ENCODE data around the gene SIGLEC7. TPM values are rescaled to one million over a fixed set of nuclear protein-coding genes. Genes with fewer than 3 reads are reported as not detected.
A peak's percentile ranks its signal among the peaks of the same experiment; 100 is the strongest.

Gene SIGLEC7
- total RNA-seq, 2 experiments from 2014 or later, result not detected

DNA sequence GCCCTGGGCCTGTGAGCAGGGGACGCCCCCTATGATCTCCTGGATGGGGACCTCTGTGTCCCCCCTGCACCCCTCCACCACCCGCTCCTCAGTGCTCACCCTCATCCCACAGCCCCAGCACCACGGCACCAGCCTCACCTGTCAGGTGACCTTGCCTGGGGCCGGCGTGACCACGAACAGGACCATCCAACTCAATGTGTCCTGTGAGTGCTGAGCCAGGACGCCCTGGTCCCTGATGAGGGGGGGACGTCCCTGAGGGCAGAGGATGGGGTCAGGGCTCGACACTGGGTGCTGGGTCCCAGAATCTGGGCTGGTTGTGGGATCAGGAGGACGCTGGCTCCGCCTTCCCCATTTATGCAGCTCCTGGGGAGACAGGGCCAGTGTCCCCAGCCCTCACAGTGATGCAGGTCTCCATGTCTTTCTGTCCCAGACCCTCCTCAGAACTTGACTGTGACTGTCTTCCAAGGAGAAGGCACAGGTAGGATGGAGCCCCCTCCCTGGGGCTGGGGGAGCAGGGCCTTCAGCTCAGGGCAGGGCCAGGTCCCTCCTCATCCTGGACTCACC, 2.5 kb downstream of the SIGLEC7 start:
- Mint-ChIP-seq H3K36me3 (no peaks in the 10 kb centered on the region), H3K9me3 (no peaks in the 10 kb centered on the region), H3K4me1 (ENCODE audit: low read depth) (no peaks in the 10 kb centered on the region), H3K27ac (no peak overlapping the region), H3K4me3 (no peak overlapping the region), H3K27me3 (peaks cover 2% of the 10 kb centered on the region)
- POLR2A ChIA-PET, result no interaction called here
- DNase-seq, result no peak
- intact Hi-C loops (cut with micrococcal nuclease), result no loop called here
- CTCF ChIA-PET, result interaction anchor here (2.0 kb wide), 1 partner anchor 12 kb away, joined by 5 read pairs; no protein-coding TSS in a partner anchor

DNA sequence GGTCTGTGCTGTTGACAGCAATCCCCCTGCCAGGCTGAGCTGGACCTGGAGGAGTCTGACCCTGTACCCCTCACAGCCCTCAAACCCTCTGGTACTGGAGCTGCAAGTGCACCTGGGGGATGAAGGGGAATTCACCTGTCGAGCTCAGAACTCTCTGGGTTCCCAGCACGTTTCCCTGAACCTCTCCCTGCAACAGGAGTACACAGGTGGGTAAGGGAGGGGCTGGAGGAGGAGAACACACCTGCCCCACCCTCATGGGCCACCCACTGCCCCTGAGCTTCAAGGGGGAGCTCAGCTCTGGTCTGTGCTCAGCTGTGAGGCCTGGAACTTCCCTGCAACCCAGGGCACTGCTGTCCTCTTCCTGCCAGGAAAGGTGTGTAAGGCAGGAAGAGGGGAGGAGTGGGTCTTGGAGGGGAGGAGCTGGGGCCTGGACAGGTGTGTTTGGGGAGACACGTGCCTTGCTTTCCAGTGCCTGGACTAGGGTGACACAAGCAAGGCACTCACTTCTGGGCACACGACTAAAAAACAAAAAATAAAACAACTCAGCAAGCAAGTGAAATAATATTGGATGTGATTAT, 3.9 kb downstream of the SIGLEC7 start:
- POLR2A ChIA-PET, result no interaction called here
- Mint-ChIP-seq H3K4me1 (ENCODE audit: low read depth) (no peaks in the 10 kb centered on the region), H3K27ac (no peak overlapping the region), H3K9me3 (no peaks in the 10 kb centered on the region), H3K4me3 (no peak overlapping the region), H3K36me3 (no peaks in the 10 kb centered on the region), H3K27me3 (peaks cover 2% of the 10 kb centered on the region)
- CTCF ChIA-PET, result interaction anchor here (0.8 to 2.0 kb wide), 2 partner anchors 11 to 12 kb away, joined by 4 to 5 read pairs; no protein-coding TSS in a partner anchor
- intact Hi-C loops (cut with micrococcal nuclease), result no loop called here
- no peak for DNase-seq

DNA sequence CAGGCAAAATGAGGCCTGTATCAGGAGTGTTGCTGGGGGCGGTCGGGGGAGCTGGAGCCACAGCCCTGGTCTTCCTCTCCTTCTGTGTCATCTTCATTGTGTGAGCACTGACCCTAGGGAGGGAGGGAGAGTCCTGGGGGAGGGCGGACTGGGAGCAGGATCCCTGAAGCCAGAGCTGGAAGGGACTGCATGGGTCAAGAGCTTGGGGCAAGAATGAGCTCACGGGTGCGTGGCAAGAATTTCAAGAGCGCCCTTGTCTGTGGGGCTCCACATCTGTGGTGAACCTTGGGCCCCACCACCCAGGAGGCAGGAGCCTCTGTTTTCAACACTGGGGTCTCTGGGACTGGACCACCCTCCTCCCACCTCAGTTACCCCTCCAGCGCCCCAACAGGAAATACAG, 4.7 kb downstream of the SIGLEC7 start:
- no peak for DNase-seq
- CTCF ChIA-PET, result interaction anchor here (1.4 to 2.4 kb wide), 3 partner anchors 10 to 113 kb away, joined by 3 to 10 read pairs (median 5); no protein-coding TSS in a partner anchor
- POLR2A ChIA-PET, result no interaction called here
- Mint-ChIP-seq H3K4me3 (no peak overlapping the region), H3K9me3 (no peaks in the 10 kb centered on the region), H3K4me1 (ENCODE audit: low read depth) (no peaks in the 10 kb centered on the region), H3K27me3 (peaks cover 2% of the 10 kb centered on the region), H3K27ac (no peak overlapping the region), H3K36me3 (no peaks in the 10 kb centered on the region)
- intact Hi-C loops (cut with micrococcal nuclease), result no loop called here

DNA sequence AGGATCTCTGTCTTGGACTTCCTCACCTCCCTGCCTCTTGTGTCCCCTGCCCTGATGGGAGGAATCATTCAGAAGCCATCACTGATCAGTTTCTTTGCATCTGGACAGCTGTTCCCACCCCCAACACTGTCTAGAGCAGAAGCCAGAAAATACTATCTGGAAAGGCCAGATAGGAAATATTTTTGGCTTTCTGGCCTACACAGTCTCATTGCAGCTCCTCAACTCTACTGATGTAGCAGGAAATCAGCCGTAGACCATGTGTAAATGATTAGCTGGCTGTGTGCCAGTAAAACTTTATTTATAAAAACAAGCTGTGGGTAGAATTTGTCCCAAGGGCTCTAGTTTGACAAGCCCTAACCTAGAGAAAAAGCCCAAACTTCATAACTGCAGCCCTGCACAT, 5.6 kb downstream of the SIGLEC7 start:
- H3K4me1 Mint-ChIP-seq (ENCODE audit: low read depth), result no peaks in the 10 kb centered on the region
- CTCF ChIA-PET, result interaction anchor here (0.7 to 2.4 kb wide), 3 partner anchors 11 to 112 kb away, joined by 3 to 10 read pairs (median 3); no protein-coding TSS in a partner anchor
- DNase-seq, result no peak
- POLR2A ChIA-PET, result no interaction called here
- H3K27me3 Mint-ChIP-seq, result peaks cover 2% of the 10 kb centered on the region
- no peak overlapping the region for H3K4me3 Mint-ChIP-seq
- H3K27ac Mint-ChIP-seq, result no peak overlapping the region
- no peaks in the 10 kb centered on the region for H3K36me3 Mint-ChIP-seq
- intact Hi-C loops (cut with micrococcal nuclease), result no loop called here
- no peaks in the 10 kb centered on the region for H3K9me3 Mint-ChIP-seq

DNA sequence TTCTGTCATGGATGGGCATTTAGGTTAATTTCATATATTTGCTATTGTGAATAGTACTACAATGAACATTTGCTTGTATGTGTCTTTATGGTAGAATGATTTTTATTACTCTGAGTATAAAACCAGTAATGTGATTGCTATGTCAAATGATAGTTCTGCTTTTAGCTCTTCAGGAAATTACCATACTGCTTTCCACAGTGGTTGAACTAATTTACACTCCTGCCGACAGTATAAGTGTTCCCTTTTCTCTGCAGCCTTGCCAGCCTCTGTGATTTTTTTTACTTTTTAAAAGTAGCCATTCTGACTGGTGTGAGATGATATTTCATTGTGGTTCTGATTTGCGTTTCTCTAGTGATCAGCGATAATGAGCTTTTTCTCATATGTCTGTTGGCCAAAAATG, 6.5 kb downstream of the SIGLEC7 start:
- intact Hi-C loops (cut with micrococcal nuclease), result no loop called here
- Mint-ChIP-seq H3K4me3 (no peak overlapping the region), H3K4me1 (ENCODE audit: low read depth) (no peaks in the 10 kb centered on the region), H3K27ac (no peak overlapping the region), H3K36me3 (no peaks in the 10 kb centered on the region), H3K27me3 (peaks cover 3% of the 10 kb centered on the region), H3K9me3 (no peaks in the 10 kb centered on the region)
- ChIA-PET CTCF (interaction anchor here (0.7 to 2.4 kb wide), 3 partner anchors 10 to 510 kb away, joined by 3 to 10 read pairs (median 3); no protein-coding TSS in a partner anchor), POLR2A (no interaction called here)
- DNase-seq, result no peak

DNA sequence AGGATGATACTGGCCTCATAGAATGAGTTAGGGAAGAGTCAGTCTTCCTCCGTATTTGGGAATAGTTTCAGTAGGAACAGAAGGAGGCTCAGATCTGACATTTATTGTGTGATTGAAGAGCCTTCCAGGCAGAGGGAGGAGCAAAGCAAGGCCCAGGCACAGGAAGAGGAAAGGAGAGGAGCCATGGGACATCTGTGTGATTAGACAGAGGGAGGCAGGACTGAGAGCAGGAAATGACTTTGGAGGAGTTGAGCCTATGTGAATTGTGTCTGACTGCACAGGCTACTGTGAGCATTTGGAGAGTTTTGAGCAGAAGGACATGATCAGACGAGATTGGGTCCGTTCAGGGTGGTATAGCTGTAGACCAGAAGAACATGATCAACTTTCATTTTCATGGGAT, 8.5 kb downstream of the SIGLEC7 start:
- Mint-ChIP-seq H3K4me1 (ENCODE audit: low read depth) (no peaks in the 10 kb centered on the region), H3K4me3 (no peak overlapping the region), H3K27me3 (peaks cover 6% of the 10 kb centered on the region), H3K36me3 (no peaks in the 10 kb centered on the region), H3K9me3 (no peaks in the 10 kb centered on the region), H3K27ac (no peak overlapping the region)
- CTCF ChIA-PET, result no interaction called here
- no peak for DNase-seq
- intact Hi-C loops (cut with micrococcal nuclease), result no loop called here
- POLR2A ChIA-PET, result no interaction called here

DNA sequence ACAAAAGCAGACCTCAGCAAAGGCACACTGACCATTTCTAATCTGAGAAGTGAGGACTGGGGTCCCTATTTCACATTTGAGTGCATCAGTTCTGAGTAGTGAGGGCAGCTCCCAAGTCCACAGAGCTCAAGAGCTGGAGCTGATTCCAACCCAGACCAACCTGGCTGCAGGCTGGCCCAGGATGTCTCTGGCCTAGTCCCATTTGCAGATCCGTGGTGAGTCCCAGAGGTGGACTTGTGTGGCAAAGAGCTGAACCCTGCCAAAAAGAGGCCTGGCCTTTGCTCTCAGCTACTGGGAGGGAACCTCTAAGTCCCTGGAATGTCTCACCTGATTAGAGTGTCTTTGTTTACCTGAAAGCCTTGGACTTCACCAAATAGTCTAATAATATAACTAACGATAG, 14.6 kb downstream of the SIGLEC7 start:
- H3K27ac Mint-ChIP-seq, result no peak overlapping the region
- peaks cover 6% of the 10 kb centered on the region for H3K4me1 Mint-ChIP-seq (ENCODE audit: low read depth)
- H3K36me3 Mint-ChIP-seq, result no peaks in the 10 kb centered on the region
- H3K4me3 Mint-ChIP-seq, result no peak overlapping the region
- ChIA-PET POLR2A (no interaction called here), CTCF (interaction anchor here (1.2 to 6.9 kb wide), 6 partner anchors 8 to 502 kb away, joined by 3 to 86 read pairs (median 14); no protein-coding TSS in a partner anchor)
- no peak for DNase-seq
- no peaks in the 10 kb centered on the region for H3K9me3 Mint-ChIP-seq
- intact Hi-C loops (cut with micrococcal nuclease), result loop anchor here (5.0 kb wide), 1 partner anchor 44 kb away; no protein-coding TSS in a partner anchor
- H3K27me3 Mint-ChIP-seq, result peaks cover 7% of the 10 kb centered on the region

DNA sequence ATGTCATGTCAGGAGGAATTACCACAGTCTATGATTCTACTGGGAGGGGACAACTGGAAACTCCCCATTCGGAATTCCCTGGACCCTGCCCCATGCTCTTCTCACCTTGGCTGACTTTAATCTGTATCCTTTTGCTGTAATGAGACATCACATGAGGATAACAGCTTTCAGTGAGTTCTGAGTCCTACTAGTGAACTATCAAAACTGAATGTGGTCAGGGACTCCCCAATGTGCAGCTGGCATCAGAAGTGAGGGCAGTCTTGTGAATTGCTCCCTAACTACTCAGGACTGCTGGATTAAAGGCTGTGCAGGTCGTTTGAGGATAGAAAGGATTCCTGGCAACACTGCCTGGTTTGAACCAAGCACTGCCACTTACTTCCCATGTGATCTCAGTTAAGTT, 15.2 kb downstream of the SIGLEC7 start:
- intact Hi-C loops (cut with micrococcal nuclease), result loop anchor here (5.0 kb wide), 1 partner anchor 45 kb away; no protein-coding TSS in a partner anchor
- ChIA-PET CTCF (interaction anchor here (0.6 to 6.9 kb wide), 9 partner anchors 7 to 501 kb away, joined by 3 to 86 read pairs (median 6); partner anchors contain the start of gene CTU1), POLR2A (no interaction called here)
- no peaks in the 10 kb centered on the region for H3K36me3 Mint-ChIP-seq
- peaks cover 7% of the 10 kb centered on the region for H3K27me3 Mint-ChIP-seq
- no peak overlapping the region for H3K4me3 Mint-ChIP-seq
- H3K9me3 Mint-ChIP-seq, result no peaks in the 10 kb centered on the region
- H3K27ac Mint-ChIP-seq, result no peak overlapping the region
- DNase-seq, result no peak
- peaks cover 6% of the 10 kb centered on the region for H3K4me1 Mint-ChIP-seq (ENCODE audit: low read depth)

DNA sequence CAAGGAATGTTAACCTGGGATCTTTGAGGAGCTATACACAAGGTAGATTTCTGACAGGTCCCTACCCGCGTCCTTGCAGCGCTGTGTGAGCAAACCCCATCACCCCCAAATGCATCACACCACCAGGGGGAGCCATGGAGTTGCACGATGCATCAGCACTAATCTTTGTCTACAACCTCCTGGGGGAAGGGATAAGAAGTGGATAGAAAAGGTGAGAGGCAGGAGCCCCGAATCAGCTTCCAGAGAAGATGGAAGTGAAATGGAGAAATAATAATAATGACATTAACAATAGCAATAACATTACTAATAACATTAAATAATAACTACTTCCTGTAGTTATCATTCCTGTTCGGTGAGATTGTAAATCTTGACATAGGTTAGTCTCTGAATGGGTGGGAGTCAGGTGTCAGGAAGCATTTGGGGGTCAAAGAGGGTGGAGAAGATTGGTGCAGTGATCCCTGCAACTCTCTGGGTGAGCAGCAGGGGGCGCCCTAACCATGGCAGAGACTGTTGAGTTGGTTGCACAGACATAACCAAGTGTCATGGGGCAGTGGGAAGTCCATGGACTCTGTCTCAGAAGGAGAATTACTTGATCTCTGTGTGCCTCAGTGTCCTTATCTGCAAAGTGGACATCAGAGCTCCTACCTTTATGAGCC, 16.5 kb downstream of the SIGLEC7 start:
- no peaks in the 10 kb centered on the region for H3K36me3 Mint-ChIP-seq
- ChIA-PET POLR2A (no interaction called here), CTCF (interaction anchor here (0.8 to 6.9 kb wide), 21 partner anchors 11 to 500 kb away, joined by 3 to 86 read pairs (median 4); partner anchors contain the start of genes CTU1 and KLK11)
- peaks cover 5% of the 10 kb centered on the region for H3K27me3 Mint-ChIP-seq
- H3K9me3 Mint-ChIP-seq, result no peaks in the 10 kb centered on the region
- intact Hi-C loops (cut with micrococcal nuclease), result loop anchor here (1.0 to 5.0 kb wide), 2 partner anchors 46 to 101 kb away; no protein-coding TSS in a partner anchor
- peaks cover 6% of the 10 kb centered on the region for H3K4me1 Mint-ChIP-seq (ENCODE audit: low read depth)
- H3K27ac Mint-ChIP-seq, result no peak overlapping the region
- peak; percentile 86 for DNase-seq
- no peak overlapping the region for H3K4me3 Mint-ChIP-seq

DNA sequence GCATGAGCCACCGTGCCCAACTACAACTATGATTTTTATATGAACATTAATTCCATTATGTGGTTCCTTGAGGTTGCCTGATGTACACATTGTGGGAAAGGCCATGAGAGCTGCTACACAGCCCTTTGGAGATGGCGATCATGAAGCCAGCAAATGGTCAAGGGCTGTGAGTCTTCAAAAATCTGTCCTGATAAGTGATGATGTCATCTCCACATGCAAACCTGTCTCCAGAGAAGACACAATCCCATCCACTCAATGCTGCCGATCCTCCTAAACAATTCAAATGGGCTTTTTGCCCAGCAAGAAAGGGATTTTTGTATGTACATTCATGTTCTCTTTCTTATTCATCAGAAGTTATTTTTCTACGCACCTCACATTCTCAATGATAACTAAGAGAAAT, 17.6 kb downstream of the SIGLEC7 start:
- DNase-seq, result no peak
- peaks cover 5% of the 10 kb centered on the region for H3K27me3 Mint-ChIP-seq
- no peak overlapping the region for H3K4me3 Mint-ChIP-seq
- intact Hi-C loops (cut with micrococcal nuclease), result loop anchor here (5.0 kb wide), 1 partner anchor 47 kb away; no protein-coding TSS in a partner anchor
- POLR2A ChIA-PET, result no interaction called here
- no peak overlapping the region for H3K27ac Mint-ChIP-seq
- H3K36me3 Mint-ChIP-seq, result no peaks in the 10 kb centered on the region
- CTCF ChIA-PET, result interaction anchor here (0.7 to 6.9 kb wide), 6 partner anchors 10 to 510 kb away, joined by 3 to 86 read pairs (median 16); partner anchors contain the start of gene C19orf81
- no peaks in the 10 kb centered on the region for H3K9me3 Mint-ChIP-seq
- H3K4me1 Mint-ChIP-seq (ENCODE audit: low read depth), result peaks cover 6% of the 10 kb centered on the region

DNA sequence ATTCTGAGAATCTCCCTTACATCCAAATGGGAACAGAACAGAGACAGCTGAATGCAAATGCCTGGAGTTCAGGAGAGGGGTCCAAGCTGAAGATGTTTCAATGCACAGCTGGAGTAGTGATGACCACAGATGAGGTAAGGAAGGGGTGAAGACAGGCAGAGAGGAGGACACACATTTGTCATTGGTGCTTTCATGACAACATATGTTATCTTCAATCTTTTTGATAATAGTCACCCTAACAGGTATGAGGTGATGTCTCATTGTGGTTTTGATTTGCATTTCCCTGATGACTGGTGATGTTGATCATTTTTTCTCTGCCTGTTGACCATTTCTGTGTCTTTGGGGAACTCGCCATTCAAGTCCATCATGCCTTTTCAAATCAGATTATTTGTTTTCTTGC, 19.2 kb downstream of the SIGLEC7 start:
- DNase-seq, result no peak
- H3K4me1 Mint-ChIP-seq (ENCODE audit: low read depth), result peaks cover 6% of the 10 kb centered on the region
- no peaks in the 10 kb centered on the region for H3K36me3 Mint-ChIP-seq
- POLR2A ChIA-PET, result no interaction called here
- H3K4me3 Mint-ChIP-seq, result no peak overlapping the region
- H3K27ac Mint-ChIP-seq, result no peak overlapping the region
- peaks cover 3% of the 10 kb centered on the region for H3K27me3 Mint-ChIP-seq
- CTCF ChIA-PET, result interaction anchor here (1.4 to 2.0 kb wide), 2 partner anchors 97 to 98 kb away, joined by 4 to 13 read pairs; no protein-coding TSS in a partner anchor
- intact Hi-C loops (cut with micrococcal nuclease), result no loop called here
- H3K9me3 Mint-ChIP-seq, result no peaks in the 10 kb centered on the region

DNA sequence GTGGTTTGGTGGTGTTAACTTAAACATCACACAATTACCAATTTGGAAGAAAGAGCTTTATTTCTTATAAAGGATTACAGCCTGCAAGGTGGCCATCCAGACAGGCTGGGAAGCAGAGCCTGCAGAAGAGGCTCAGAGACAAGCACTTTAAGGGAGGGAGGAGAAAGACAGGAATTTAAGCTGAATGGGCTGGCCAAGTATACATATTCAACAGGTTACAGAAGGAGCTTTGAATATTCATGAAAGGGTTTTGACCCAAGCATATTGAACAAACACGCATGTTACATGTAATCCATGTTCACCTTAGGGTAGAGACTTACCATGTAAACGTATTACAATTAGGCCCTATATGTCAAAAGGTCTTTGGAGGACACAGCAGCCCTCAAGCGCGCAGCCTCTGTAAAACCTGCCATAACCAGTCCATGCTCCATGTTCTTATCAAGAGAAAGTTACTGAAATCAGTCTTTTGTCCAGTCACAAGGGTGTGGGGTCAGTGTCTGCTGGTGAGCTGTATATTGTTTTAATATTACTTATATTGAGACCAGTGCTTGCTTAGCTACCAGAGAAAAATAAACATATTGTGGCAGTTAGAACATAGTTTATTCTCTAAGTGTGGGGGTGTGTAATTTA, 19.9 kb downstream of the SIGLEC7 start:
- H3K4me3 Mint-ChIP-seq, result no peak overlapping the region
- no peaks in the 10 kb centered on the region for H3K36me3 Mint-ChIP-seq
- POLR2A ChIA-PET, result no interaction called here
- CTCF ChIA-PET, result interaction anchor here (1.2 to 2.0 kb wide), 4 partner anchors 14 to 120 kb away, joined by 3 to 13 read pairs (median 4); no protein-coding TSS in a partner anchor
- intact Hi-C loops (cut with micrococcal nuclease), result no loop called here
- DNase-seq, result no peak
- H3K4me1 Mint-ChIP-seq (ENCODE audit: low read depth), result peaks cover 9% of the 10 kb centered on the region
- no peaks in the 10 kb centered on the region for H3K9me3 Mint-ChIP-seq
- no peak overlapping the region for H3K27ac Mint-ChIP-seq
- peaks cover 3% of the 10 kb centered on the region for H3K27me3 Mint-ChIP-seq

All from activated CD4-positive, alpha-beta memory T cell treated with anti-CD3 and anti-CD28 coated beads for 36 hours (primary cell).